Thoracic aorta (tissue), 2 donors: ENCODE data around the gene RIMKLA. TPM values are rescaled to one million over a fixed set of nuclear protein-coding genes. Genes with fewer than 3 reads are reported as not detected.

ENCODE experiments used
- ATAC-seq: fragments of 150-250 bp; one replicate; pipeline ENCODE4 v1.8.0; 2017; ENCODE audit warnings: low read depth; ENCODE audit not compliant: insufficient number of reproducible peaks, low FRiP score
- DNase-seq: peaks from one replicate; pipeline ENCODE4 v3.0.0-alpha.2; 2020; ENCODE audit warnings: low spot score
- H3K27ac ChIP-seq, 2 donors: fragments of 200-600 bp; sonication (generic); 1 replicate in 1 of 2; 2 replicates in 1 of 2; pipeline ENCODE4 v1.5.1; 2016; ENCODE audit warnings: mild to moderate bottlenecking in 2 of 2, moderate library complexity in 2 of 2
- H3K27me3 ChIP-seq: fragments of 200-600 bp; sonication (generic); replicated peaks from 2 replicates; pipeline ENCODE4 v1.6.0; 2016; ENCODE audit warnings: mild to moderate bottlenecking; ENCODE audit not compliant: insufficient read depth
- H3K36me3 ChIP-seq: fragments of 200-600 bp; sonication (generic); one replicate; pipeline ENCODE4 v1.5.1; 2016
- H3K4me1 ChIP-seq, 2 donors: fragments of 200-600 bp; sonication (generic); 1 replicate in 1 of 2; 2 replicates in 1 of 2; pipeline versions ENCODE4 v1.5.1 to v1.6.0; 2016; ENCODE audit warnings: low read depth in 2 of 2, mild to moderate bottlenecking in 1 of 2; ENCODE audit not compliant: control insufficient read depth in 1 of 2
- H3K4me3 ChIP-seq: fragments of 200-600 bp; sonication (generic); 2 replicates; pipeline ENCODE4 v1.5.1; 2016; ENCODE audit warnings: mild to moderate bottlenecking
- H3K9me3 ChIP-seq: fragments of 200-600 bp; sonication (generic); 2 replicates; pipeline ENCODE4 v1.5.1; 2016
- total RNA-seq, 2 donors: library from RNA; depleted of rRNA; stranded (reverse); fragments of >200 nt; gene quantifications; one replicate each; pipeline versions ENCODE4 v1.1.0 to v1.2.3, GENCODE V29; 2016
- TF ChIP-seq, protein P1 (sequence below): fragments of 200-600 bp; sonication (generic); IDR thresholded peaks from one replicate; pipeline ENCODE4 v1.5.1; 2019; ENCODE audit warnings: antibody characterized with exemption

Gene RIMKLA
- total RNA-seq, 2 donors from 2014 or later: under 0.01 to 0.14 TPM

DNA sequence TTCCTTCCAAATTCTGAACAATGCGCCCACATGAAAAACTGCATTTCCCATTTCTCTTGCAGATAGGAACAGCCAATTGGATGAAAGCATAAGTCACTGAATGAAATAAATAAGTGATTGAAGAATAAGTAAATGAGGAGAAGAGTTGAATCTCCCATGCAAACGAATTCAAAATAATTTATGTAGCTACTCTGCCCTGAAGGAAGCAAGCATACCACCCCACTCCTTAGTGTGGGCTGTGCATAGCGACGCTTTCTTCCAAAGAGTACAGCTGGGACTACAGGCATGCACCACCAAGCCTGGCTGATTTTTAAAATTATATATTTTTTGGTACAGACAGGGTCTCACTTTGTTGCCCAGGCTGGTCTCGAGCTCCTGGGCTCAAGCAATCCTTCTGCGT is 16.5 kb upstream of the RIMKLA start:
- TF ChIP-seq, protein P1, sequence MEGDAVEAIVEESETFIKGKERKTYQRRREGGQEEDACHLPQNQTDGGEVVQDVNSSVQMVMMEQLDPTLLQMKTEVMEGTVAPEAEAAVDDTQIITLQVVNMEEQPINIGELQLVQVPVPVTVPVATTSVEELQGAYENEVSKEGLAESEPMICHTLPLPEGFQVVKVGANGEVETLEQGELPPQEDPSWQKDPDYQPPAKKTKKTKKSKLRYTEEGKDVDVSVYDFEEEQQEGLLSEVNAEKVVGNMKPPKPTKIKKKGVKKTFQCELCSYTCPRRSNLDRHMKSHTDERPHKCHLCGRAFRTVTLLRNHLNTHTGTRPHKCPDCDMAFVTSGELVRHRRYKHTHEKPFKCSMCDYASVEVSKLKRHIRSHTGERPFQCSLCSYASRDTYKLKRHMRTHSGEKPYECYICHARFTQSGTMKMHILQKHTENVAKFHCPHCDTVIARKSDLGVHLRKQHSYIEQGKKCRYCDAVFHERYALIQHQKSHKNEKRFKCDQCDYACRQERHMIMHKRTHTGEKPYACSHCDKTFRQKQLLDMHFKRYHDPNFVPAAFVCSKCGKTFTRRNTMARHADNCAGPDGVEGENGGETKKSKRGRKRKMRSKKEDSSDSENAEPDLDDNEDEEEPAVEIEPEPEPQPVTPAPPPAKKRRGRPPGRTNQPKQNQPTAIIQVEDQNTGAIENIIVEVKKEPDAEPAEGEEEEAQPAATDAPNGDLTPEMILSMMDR: no peak
- ATAC-seq: no peak
- Histone ChIP-seq H3K36me3 (no peaks in the 10 kb centered on the region), H3K4me1 (no peaks in the 10 kb centered on the region), H3K4me3 (no peak overlapping the region), H3K9me3 (no peaks in the 10 kb centered on the region), H3K27ac (no peak overlapping the region), H3K27me3 (no peaks in the 10 kb centered on the region)
- DNase-seq: no peak

- Histone ChIP-seq H3K4me3 (no peak overlapping the region), H3K9me3 (no peaks in the 10 kb centered on the region), H3K27me3 (no peaks in the 10 kb centered on the region), H3K36me3 (no peaks in the 10 kb centered on the region), H3K27ac (no peak overlapping the region), H3K4me1 (no peaks in the 10 kb centered on the region)
- DNase-seq (no peak), ATAC-seq (no peak)
- TF ChIP-seq, protein P1: no peak
Measured at GRCh38 chr1:42364542-42364941, 16.1 kb upstream of the RIMKLA start.

DNA sequence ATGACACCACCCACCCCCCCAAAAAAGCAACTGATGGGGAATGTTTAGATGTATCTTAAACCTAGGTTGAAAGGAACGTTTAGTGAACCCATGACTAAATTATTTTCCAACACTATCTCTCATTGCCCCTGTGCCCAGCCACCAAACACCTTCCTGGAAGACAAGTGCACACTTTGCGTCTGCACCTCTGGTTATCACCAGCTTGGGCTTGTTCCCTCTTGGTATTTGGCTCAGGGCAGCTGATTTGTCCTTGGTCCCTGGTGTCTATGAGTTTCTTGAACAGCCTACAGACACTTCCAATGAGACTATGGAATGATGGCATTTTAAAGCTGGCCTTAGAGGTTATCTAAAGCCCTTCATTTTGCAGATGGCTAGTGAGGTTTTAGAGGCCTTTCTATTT is 15.5 kb upstream of the RIMKLA start:
- TF ChIP-seq, protein P1: no peak
- Histone ChIP-seq H3K9me3 (no peaks in the 10 kb centered on the region), H3K4me1 (no peaks in the 10 kb centered on the region), H3K36me3 (no peaks in the 10 kb centered on the region), H3K4me3 (no peak overlapping the region), H3K27me3 (no peaks in the 10 kb centered on the region), H3K27ac (no peak overlapping the region)
- ATAC-seq: no peak
- DNase-seq: no peak

DNA sequence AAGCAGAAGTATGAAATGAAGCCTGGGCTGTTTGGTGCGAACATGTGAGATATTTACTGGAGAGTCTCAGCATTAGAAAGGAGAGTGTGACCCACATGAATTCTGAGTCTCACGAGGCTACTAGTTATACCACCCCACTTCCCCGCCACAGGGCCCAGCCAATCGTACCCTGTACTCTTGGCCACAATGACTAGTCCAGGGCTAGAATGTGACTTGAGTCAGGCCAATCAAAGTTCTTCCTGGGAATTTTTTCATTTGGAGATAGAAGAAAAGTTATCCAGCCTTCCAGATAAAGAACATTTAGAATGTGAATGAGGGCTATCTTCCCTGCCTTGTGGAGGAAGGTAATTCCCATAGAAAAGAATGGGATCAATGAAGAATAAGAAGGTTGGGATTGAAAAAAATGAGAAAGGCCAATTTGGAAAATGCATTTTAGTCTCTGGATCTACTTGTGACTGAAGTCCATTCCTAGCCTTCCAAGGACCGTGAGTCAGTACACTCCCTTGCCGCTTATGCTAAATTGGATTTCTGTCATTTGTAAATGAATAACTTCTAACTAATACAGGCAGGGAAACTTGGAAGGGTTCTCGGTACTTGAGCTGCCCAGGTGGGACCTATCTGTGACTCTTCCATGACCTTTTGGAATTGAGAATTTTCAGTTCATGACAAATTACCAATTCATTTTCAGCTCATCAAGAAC is 12.3 kb upstream of the RIMKLA start:
- no peaks in the 10 kb centered on the region for H3K36me3 ChIP-seq
- TF ChIP-seq, protein P1: no peak
- no peaks in the 10 kb centered on the region for H3K27me3 ChIP-seq
- no peak overlapping the region for H3K4me3 ChIP-seq
- H3K9me3 ChIP-seq: no peaks in the 10 kb centered on the region
- H3K4me1 ChIP-seq: no peaks in the 10 kb centered on the region
- H3K27ac ChIP-seq: no peak overlapping the region
- no peak for ATAC-seq
- no peak for DNase-seq

DNA sequence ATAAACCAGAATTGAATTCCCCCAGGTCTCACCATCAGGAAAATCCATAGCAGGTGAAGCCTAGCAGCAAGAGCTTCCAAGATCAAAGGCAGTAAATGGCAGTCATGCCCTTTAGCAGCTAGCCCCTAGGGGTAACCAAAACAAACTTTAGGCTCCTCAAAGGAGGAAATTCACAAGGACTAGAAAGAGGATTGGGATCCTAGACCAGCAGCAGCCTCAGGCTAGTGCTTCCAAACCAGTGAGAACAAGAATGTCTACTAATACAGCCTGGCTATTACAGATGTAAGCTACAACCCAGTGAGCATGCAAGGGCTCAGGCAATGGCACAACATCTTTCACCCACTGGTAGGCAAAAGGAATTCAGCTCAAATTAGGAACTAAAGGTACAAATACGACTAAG is 11.1 kb upstream of the RIMKLA start:
- TF ChIP-seq, protein P1: no peak
- H3K4me1 ChIP-seq: no peaks in the 10 kb centered on the region
- no peak for DNase-seq

More for the DNA sequence above, 11.1 kb upstream of the RIMKLA start:
- Histone ChIP-seq H3K9me3 (no peaks in the 10 kb centered on the region), H3K36me3 (no peaks in the 10 kb centered on the region), H3K27me3 (no peaks in the 10 kb centered on the region), H3K27ac (no peak overlapping the region), H3K4me3 (no peak overlapping the region)
- ATAC-seq: no peak
